Endothelial cell of umbilical vein (primary cell): Measurements from ENCODE around the gene OPRL1. TPM values are rescaled to one million over a fixed set of nuclear protein-coding genes. Genes with fewer than 3 reads are reported as not detected.

Source experiments
- BruUV-seq: library from RNA; stranded (reverse); fragments of 400-500 nt; replicated peaks from 2 replicates; lab custom pipeline; 2021; lab: Mats Ljungman, UMichigan
- CTCF ChIA-PET: fragments of 300-600, 350-600 bp; sonication (Branson Sonifier 250); formaldehyde crosslinking; loops from one replicate; lab custom pipeline; 2021; ENCODE audit warnings: antibody characterized with exemption, inconsistent platforms; lab: Charles Lee
- POLR2A ChIA-PET: fragments of 300-600, 350-600 bp; sonication (Branson Sonifier 250); formaldehyde crosslinking; loops from one replicate; lab custom pipeline; 2021; ENCODE audit warnings: antibody characterized with exemption, inconsistent platforms; lab: Charles Lee
- DNase-seq: peaks from one replicate; pipeline ENCODE4 v3.0.0-alpha.2; 2011; ENCODE audit warnings: low read depth, low spot score
- FAIRE-seq: peaks from 2 replicates; lab custom pipeline; 2011; peaks lifted over from hg19 to GRCh38; lab: Jason Lieb, UNC
- H2AFZ ChIP-seq: 2 replicates; pipeline ENCODE4 v1.6.0; 2012; ENCODE audit warnings: low read depth, low read length, control low read depth, inconsistent platforms
- H3K27ac ChIP-seq: 2 replicates; pipeline ENCODE4 v1.5.1; 2011; ENCODE audit warnings: low read depth, mild to moderate bottlenecking, control low read depth, low read length, moderate library complexity; ENCODE audit not compliant: insufficient read depth
- H3K27me3 ChIP-seq, 2 experiments: 2 replicates each; pipeline versions ENCODE4 v1.6.0 to v1.6.1; 2011; ENCODE audit warnings: low read length in 2 of 2, mixed read lengths in 1 of 2; ENCODE audit not compliant: control insufficient read depth in 2 of 2, insufficient read depth in 2 of 2
- H3K36me3 ChIP-seq, 2 experiments: 2 replicates in 1 of 2; 3 replicates in 1 of 2; pipeline ENCODE4 v1.5.1; 2011; ENCODE audit warnings: low read length in 2 of 2, mild to moderate bottlenecking in 1 of 2, moderate library complexity in 1 of 2; ENCODE audit not compliant: control insufficient read depth in 2 of 2, insufficient read depth in 2 of 2; ENCODE audit errors: extremely low read depth in 1 of 2
- H3K4me1 ChIP-seq: 3 replicates; pipeline ENCODE4 v1.5.1; 2011; ENCODE audit warnings: mild to moderate bottlenecking, low read length; ENCODE audit not compliant: control insufficient read depth, insufficient read depth; ENCODE audit errors: extremely low read depth
- H3K4me2 ChIP-seq: 2 replicates; pipeline ENCODE4 v1.6.1; 2011; ENCODE audit warnings: low read length, control low read depth, mixed read lengths; ENCODE audit not compliant: insufficient read depth
- H3K4me3 ChIP-seq, 3 experiments: fragments of 200-600 bp in 1 of 3; sonication (generic), shearing (Covaris generic) in 1 of 3; replicated peaks in 1 of 3; 2 replicates each; pipeline ENCODE4 v1.5.1; 2011 to 2016; ENCODE audit warnings: control low read depth in 3 of 3, low read length in 3 of 3, mild to moderate bottlenecking in 2 of 3, inconsistent platforms in 1 of 3, low read depth in 1 of 3, moderate library complexity in 1 of 3; ENCODE audit not compliant: insufficient read depth in 1 of 3
- H3K79me2 ChIP-seq: 2 replicates; pipeline ENCODE4 v1.6.0; 2012; ENCODE audit warnings: low read length, inconsistent platforms; ENCODE audit not compliant: control insufficient read depth, insufficient read depth
- H3K9ac ChIP-seq: replicated peaks from 2 replicates; pipeline ENCODE3; 2011; ENCODE audit warnings: low read length, control low read depth; ENCODE audit not compliant: insufficient read depth; ENCODE audit errors: extremely low read depth
- H3K9me1 ChIP-seq: replicated peaks from 3 replicates; pipeline ENCODE4 v1.6.0; 2011; ENCODE audit warnings: mild to moderate bottlenecking, low read length; ENCODE audit not compliant: control insufficient read depth, insufficient read depth; ENCODE audit errors: extremely low read depth
- H3K9me3 ChIP-seq: replicated peaks from 2 replicates; pipeline ENCODE4 v1.5.1; 2012; ENCODE audit warnings: low read length, inconsistent platforms; ENCODE audit not compliant: control insufficient read depth, insufficient read depth
- H4K20me1 ChIP-seq: replicated peaks from 2 replicates; pipeline ENCODE3; 2011; ENCODE audit warnings: mild to moderate bottlenecking, low read length; ENCODE audit not compliant: control insufficient read depth, insufficient read depth; ENCODE audit errors: extremely low read depth
- CTCF ChIP-seq, 2 donors: IDR thresholded peaks; 1 replicate in 1 of 2; 2 replicates in 1 of 2; pipeline ENCODE4 v1.5.1; 2011; ENCODE audit warnings: low read length in 2 of 2, mild to moderate bottlenecking in 2 of 2, moderate library complexity in 2 of 2, control low read depth in 1 of 2, inconsistent platforms in 1 of 2, low read depth in 1 of 2; ENCODE audit not compliant: insufficient read depth in 1 of 2; ENCODE audit errors: extremely low read depth in 1 of 2
- EZH2 ChIP-seq: IDR thresholded peaks from 2 replicates; pipeline ENCODE4 v1.6.1; 2012; ENCODE audit warnings: borderline replicate concordance, low read depth, mild to moderate bottlenecking, moderate library complexity, low read length, inconsistent platforms; ENCODE audit not compliant: severe bottlenecking
- FOS ChIP-seq: IDR thresholded peaks from 2 replicates; pipeline ENCODE4 v1.6.1; 2011; ENCODE audit warnings: mild to moderate bottlenecking, low read length, moderate library complexity, borderline replicate concordance; ENCODE audit not compliant: insufficient read depth
- GATA2 ChIP-seq: IDR thresholded peaks from 2 replicates; pipeline ENCODE4 v1.7.0; 2011; ENCODE audit warnings: low read depth, mild to moderate bottlenecking, moderate library complexity, mixed read lengths, low read length; ENCODE audit not compliant: insufficient read length, insufficient read depth
- JUN ChIP-seq: IDR thresholded peaks from 2 replicates; pipeline ENCODE4 v1.6.1; 2011; ENCODE audit warnings: borderline replicate concordance, low read depth; ENCODE audit not compliant: insufficient read length, insufficient read depth
- MAX ChIP-seq: IDR thresholded peaks from 2 replicates; pipeline ENCODE4 v1.6.1; 2011; ENCODE audit not compliant: insufficient read depth, insufficient read length
- MYC ChIP-seq: IDR thresholded peaks from one replicate; pipeline ENCODE4 v1.6.1; 2011; ENCODE audit warnings: mild to moderate bottlenecking, low read depth, low read length
- POLR2A ChIP-seq: IDR thresholded peaks from 2 replicates; pipeline ENCODE4 v1.6.1; 2012; ENCODE audit warnings: low read depth, mild to moderate bottlenecking, control low read depth, low read length
- POLR2AphosphoS5 ChIP-seq: IDR thresholded peaks from 2 replicates; pipeline ENCODE4 v1.6.1; 2012; ENCODE audit warnings: low read depth, mild to moderate bottlenecking, control low read depth, low read length, moderate library complexity; ENCODE audit not compliant: insufficient read depth
- dilution Hi-C: fragments of 300-500 bp; cut with MboI; formaldehyde crosslinking; loops from one replicate; pipeline ENCODE4 v1.15.0; 2019; ENCODE audit warnings: low sequenced_read_pairs; ENCODE audit not compliant: extremely low pct_ligation_motif_present
- intact Hi-C: fragments of 100-400 bp; cut with micrococcal nuclease; formaldehyde crosslinking; loops from one replicate; pipeline ENCODE4 v1.10.0; 2022
- polyA plus RNA-seq, 4 experiments: library from polyadenylated mRNA; depleted of rRNA in 3 of 4; stranded (reverse) in 3 of 4; unstranded in 1 of 4; fragments of >200 nt; gene quantifications; 2 replicates each; pipeline versions ENCODE4 v1.2.1 to v1.2.3, GENCODE V29; 2011 to 2012; ENCODE audit warnings: missing spikeins in 1 of 4
- total RNA-seq: library from RNA; stranded (reverse); gene quantifications from 2 replicates; pipeline ENCODE4 v1.2.3, GENCODE V29; 2021

Gene OPRL1
- total and polyA plus RNA-seq, 2 donors (not counting 3 experiments of a cell fraction or from before 2014, with no cell fraction given): 1.9 to 2.0 TPM

- BruUV-seq: no TSS peak
- H3K9ac ChIP-seq: no peak overlapping the region
- H3K36me3 ChIP-seq: no peaks in the 10 kb centered on the region
- H3K4me3 ChIP-seq: no peak overlapping the region
- no peak overlapping the region for H3K27ac ChIP-seq
- H4K20me1 ChIP-seq: no peaks in the 10 kb centered on the region
- ChIA-PET CTCF (interaction anchor here (1.4 to 1.5 kb wide), 3 partner anchors 9 to 29 kb away, joined by 4 to 5 read pairs (median 5); no protein-coding TSS in a partner anchor), POLR2A (no interaction called here)
- H3K27me3 ChIP-seq: no peaks in the 10 kb centered on the region
- H3K9me3 ChIP-seq: no peaks in the 10 kb centered on the region
- no peak overlapping the region for H2AFZ ChIP-seq
- H3K79me2 ChIP-seq: no peaks in the 10 kb centered on the region
- intact Hi-C loops (no loop called here), dilution Hi-C loops (no loop called here)
- H3K9me1 ChIP-seq: no peaks in the 10 kb centered on the region
- H3K4me2 ChIP-seq: no peak overlapping the region
- H3K4me1 ChIP-seq: no peaks in the 10 kb centered on the region
- DNase-seq: no peak
- TF ChIP-seq JUN (no peak), FOS (no peak), POLR2AphosphoS5 (no peak), MAX (no peak), CTCF (IDR thresholded peaks at IDR 0.05; ENCODE audit: extremely low read depth in 1 of 2, insufficient read depth in 1 of 2, low read depth in 1 of 2, low read length in 2 of 2) (no peak), GATA2 (no peak), MYC (no peak), EZH2 (no peak), POLR2A (no peak)
- FAIRE-seq: no peak
Observed at GRCh38 chr20:64111841-64112641, 32.2 kb downstream of the OPRL1 start.
